HG02943 (cell line): Measurements from ENCODE around the gene PPP1R1C.

Experiments
- ATAC-seq: cut with Tn5 transposase; IDR thresholded peaks from one replicate; pipeline ENCODE4 v1.9.1; 2021; ENCODE audit warnings: mild to moderate bottlenecking, low read depth, moderate library complexity; ENCODE audit not compliant: unreplicated experiment

Gene PPP1R1C

GRCh38 chr2:182090486-182090885 is 104.8 kb downstream of the PPP1R1C start:
- ATAC-seq: no peak

GRCh38 chr2:182097571-182098164 is 112.0 kb downstream of the PPP1R1C start:
- no peak for ATAC-seq

- ATAC-seq: no peak
Measured at GRCh38 chr2:182098648-182099047, 113.0 kb downstream of the PPP1R1C start.

GRCh38 chr2:182101263-182101662 is 115.6 kb downstream of the PPP1R1C start:
- ATAC-seq: no peak

- no peak for ATAC-seq
Measured at GRCh38 chr2:182103526-182103925, 117.9 kb downstream of the PPP1R1C start.

- ATAC-seq: no peak
Measured at GRCh38 chr2:182110347-182110746, 124.7 kb downstream of the PPP1R1C start.

GRCh38 chr2:182113334-182113733 is 127.7 kb downstream of the PPP1R1C start:
- ATAC-seq: no peak

GRCh38 chr2:182115258-182115657 is 129.6 kb downstream of the PPP1R1C start:
- no peak for ATAC-seq

GRCh38 chr2:182116774-182117173 is 131.1 kb downstream of the PPP1R1C start:
- ATAC-seq: no peak

GRCh38 chr2:182117196-182117595 is 131.5 kb downstream of the PPP1R1C start:
- no peak for ATAC-seq

GRCh38 chr2:182128821-182129707 is 143.4 kb downstream of the PPP1R1C start:
- ATAC-seq: no peak

GRCh38 chr2:182132605-182133004 is 147.0 kb downstream of the PPP1R1C start:
- no peak for ATAC-seq

- ATAC-seq: no peak
Measured at GRCh38 chr2:182133195-182133891, 147.7 kb downstream of the PPP1R1C start.

- ATAC-seq: no peak
Measured at GRCh38 chr2:182134201-182134600, 148.5 kb downstream of the PPP1R1C start.

- ATAC-seq: no peak
Measured at GRCh38 chr2:182142062-182142461, 156.4 kb downstream of the PPP1R1C start.

- no peak for ATAC-seq
Measured at GRCh38 chr2:182144041-182144775, 158.6 kb downstream of the PPP1R1C start.

- ATAC-seq: no peak
Measured at GRCh38 chr2:182144776-182145165, 159.1 kb downstream of the PPP1R1C start.

- no peak for ATAC-seq
Measured at GRCh38 chr2:182148344-182148743, 162.7 kb downstream of the PPP1R1C start.

GRCh38 chr2:182163878-182164277 is 178.2 kb downstream of the PPP1R1C start:
- no peak for ATAC-seq

GRCh38 chr2:182164686-182165085 is 179.0 kb downstream of the PPP1R1C start:
- no peak for ATAC-seq

- ATAC-seq: no peak
Measured at GRCh38 chr2:182165202-182165601, 179.5 kb downstream of the PPP1R1C start.
